Body of pancreas (tissue), 4 donors: ENCODE data around the gene SBF2.

Experiments
- POLR2A ChIP-seq, 3 donors: fragments of 450-650 bp; IDR thresholded peaks; one replicate each; pipeline ENCODE4 v1.6.1; 2016; ENCODE audit warnings: antibody characterized with exemption in 3 of 3, mild to moderate bottlenecking in 2 of 3
- TF ChIP-seq, protein P1 (sequence below), 7 experiments: fragments of 450-650 bp in 4 of 7; fragments of 200-600 bp in 3 of 7; sonication (generic) in 3 of 7; IDR thresholded peaks; one replicate each; pipeline ENCODE4 v1.5.1; 2016 to 2019; ENCODE audit warnings: antibody characterized with exemption in 7 of 7

DNA sequence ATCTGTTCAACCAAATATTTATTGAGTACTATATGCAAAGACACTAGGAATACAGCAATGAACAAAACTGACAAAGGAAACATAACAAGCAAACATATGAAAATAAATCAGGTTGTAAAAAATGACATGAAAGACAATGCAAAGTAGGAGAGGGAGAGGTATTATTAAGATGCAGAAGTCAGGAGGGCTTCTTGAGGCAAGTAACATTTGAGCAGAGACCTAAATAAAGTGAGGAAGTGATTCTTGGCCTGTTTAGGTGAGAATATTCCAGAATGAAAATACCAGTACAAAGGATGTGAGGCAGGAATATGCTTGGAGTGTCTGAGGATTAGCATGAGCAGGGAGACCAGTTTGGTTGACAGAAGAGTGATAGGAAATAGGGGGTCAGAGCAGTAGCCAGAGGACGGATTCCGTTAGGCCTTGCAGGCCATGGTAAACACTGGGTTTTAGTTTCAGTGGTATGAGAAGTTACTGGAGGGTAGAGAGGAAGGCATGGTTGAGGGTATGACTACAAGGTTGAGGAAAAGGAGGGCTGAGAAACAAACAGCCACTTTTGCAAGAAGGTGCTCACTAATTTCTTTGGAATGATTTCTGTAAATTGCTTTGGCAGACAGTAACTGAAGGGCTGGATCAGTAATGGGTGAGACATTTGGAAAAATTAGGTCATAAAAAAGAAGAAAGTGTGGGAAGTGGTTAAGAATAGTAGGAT, 438.3 kb downstream of the SBF2 start:
- TF ChIP-seq POLR2A (IDR thresholded peaks at IDR 0.05): no peak
- TF ChIP-seq, protein P1, sequence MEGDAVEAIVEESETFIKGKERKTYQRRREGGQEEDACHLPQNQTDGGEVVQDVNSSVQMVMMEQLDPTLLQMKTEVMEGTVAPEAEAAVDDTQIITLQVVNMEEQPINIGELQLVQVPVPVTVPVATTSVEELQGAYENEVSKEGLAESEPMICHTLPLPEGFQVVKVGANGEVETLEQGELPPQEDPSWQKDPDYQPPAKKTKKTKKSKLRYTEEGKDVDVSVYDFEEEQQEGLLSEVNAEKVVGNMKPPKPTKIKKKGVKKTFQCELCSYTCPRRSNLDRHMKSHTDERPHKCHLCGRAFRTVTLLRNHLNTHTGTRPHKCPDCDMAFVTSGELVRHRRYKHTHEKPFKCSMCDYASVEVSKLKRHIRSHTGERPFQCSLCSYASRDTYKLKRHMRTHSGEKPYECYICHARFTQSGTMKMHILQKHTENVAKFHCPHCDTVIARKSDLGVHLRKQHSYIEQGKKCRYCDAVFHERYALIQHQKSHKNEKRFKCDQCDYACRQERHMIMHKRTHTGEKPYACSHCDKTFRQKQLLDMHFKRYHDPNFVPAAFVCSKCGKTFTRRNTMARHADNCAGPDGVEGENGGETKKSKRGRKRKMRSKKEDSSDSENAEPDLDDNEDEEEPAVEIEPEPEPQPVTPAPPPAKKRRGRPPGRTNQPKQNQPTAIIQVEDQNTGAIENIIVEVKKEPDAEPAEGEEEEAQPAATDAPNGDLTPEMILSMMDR (IDR thresholded peaks at IDR 0.05): no peak
